ENCODE results near the gene CRLF1.

- TF ChIP-seq CTCF (IDR thresholded peaks at IDR 0.05; ENCODE audit: control extremely low read depth in 1 of 3, insufficient read depth in 1 of 3, low read depth in 1 of 3, low read length in 3 of 3), result no peak
- TF ChIP-seq GTF2F1 (IDR thresholded peaks at IDR 0.05; ENCODE audit: borderline replicate concordance, low read depth, low read length), result no peak
- no peak for TF ChIP-seq CHD2 (IDR thresholded peaks at IDR 0.05; ENCODE audit: low read length)
Observed at GRCh38 chr19:18655173-18655844, 48.7 kb upstream of the CRLF1 start.

All from H1 (cell line).